Hypothalamus (tissue), 51 donors: ENCODE results near the gene GNLY.
"Not testable (repeated sequence)": the region's sequence is repeated elsewhere in the genome, so short reads cannot be mapped to it uniquely, and the experiment has no call there.

ENCODE experiments used
- DNase-seq, 51 donors: peaks; one replicate each; lab custom pipeline; 2025; lab: John Stamatoyannopoulos, UW

Gene GNLY

DNA sequence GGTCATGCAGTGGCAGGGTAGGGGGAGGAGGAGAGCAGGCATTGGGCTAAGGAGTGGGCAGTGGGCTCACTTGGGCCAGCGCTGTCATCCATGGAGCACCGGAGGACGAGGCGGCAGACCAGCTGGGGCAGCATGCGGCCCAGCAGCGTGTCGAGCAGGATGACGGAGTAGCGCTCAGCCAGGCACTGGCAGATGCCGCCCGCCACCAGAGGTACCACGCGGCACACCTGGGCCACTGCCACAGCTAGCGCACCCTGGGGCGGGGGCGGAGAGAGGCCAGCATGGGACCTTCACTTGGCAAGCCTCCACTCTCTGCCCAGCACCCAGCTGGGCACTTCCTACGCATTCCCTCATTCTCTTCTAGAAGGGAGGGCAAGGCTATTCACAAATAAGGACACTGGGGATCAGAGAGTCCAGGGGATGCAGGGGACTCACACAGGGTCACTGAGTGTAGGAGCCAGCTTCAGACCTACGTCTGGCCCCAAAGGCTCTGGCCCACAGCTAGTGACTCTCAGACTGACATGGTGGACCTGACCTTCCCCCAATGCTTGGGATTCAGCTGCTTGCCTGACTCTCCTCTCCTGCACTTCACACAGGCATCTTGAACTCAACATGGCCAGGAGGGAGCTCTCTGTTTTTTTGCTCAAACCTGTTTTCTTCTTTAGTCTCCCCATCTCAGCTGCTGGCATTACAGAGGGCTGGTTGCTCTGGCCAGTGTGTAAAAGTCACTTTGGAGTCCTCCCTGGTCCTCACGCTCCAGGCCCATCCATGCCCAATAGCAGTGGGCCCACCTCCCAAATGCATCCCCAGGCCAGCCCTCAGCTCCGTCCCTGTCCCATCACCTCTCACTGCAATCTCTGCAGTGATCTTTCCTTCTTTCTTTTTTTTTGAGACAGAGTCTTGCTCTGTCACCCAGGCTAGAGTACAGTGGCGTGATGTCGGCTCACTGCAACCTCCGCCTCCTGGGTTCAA lies 30.3 kb upstream of the GNLY start:
- DNase-seq: no peak

DNA sequence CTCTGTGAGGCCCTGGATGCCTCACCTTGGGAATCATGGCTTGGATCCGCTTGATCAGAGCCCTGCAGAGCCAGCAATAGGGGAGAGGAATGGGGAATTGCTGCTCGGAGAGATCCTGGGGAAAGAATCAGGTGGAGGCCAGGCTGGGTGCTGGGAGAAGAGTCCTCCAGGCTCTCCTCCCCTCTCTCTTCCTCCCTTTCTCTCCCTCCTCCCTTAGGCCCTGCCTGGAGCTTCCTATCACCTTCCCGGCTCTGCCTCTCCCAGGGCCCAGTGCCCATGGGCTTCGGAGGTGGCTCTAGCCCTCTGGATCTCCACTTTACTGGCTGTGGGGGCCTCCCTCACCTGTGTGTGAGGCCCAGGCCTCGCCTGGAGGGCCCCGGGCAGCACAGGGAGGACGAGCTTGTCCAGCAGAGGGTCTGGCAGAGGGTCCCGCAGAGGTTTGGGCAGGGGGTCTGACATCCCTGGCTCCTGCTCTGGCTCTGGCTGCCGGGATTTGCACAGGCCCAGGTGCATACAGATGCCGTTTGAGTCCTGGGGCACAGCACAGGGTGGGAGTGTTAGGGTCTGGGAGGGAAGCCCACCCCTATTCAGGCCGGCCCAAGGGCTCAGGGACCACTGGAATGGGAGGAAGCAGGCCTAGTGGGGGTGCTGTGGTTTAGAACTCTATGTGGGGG lies 28.8 kb upstream of the GNLY start:
- DNase-seq: no peak

DNA sequence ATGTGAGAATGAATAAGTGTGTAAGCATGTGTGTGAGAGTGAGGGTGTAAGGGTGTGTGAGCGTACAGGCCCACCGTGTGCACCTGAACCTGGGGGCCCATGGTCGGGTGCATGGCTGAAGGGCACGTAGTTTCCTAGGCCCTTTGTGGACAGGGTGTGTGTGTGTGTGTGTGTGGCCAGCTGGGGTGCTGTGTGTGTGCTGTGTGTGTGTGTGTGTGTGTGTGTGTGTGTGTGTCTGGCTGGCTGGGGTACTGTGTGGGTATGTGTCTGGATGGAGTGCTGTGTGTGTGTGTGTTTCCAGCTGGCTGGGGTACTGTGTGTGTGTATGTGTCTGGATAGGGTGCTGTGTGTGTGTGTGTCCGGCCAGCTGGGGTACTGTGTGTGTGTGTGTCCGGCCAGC lies 28.1 kb upstream of the GNLY start:
- DNase-seq: no peak

DNA sequence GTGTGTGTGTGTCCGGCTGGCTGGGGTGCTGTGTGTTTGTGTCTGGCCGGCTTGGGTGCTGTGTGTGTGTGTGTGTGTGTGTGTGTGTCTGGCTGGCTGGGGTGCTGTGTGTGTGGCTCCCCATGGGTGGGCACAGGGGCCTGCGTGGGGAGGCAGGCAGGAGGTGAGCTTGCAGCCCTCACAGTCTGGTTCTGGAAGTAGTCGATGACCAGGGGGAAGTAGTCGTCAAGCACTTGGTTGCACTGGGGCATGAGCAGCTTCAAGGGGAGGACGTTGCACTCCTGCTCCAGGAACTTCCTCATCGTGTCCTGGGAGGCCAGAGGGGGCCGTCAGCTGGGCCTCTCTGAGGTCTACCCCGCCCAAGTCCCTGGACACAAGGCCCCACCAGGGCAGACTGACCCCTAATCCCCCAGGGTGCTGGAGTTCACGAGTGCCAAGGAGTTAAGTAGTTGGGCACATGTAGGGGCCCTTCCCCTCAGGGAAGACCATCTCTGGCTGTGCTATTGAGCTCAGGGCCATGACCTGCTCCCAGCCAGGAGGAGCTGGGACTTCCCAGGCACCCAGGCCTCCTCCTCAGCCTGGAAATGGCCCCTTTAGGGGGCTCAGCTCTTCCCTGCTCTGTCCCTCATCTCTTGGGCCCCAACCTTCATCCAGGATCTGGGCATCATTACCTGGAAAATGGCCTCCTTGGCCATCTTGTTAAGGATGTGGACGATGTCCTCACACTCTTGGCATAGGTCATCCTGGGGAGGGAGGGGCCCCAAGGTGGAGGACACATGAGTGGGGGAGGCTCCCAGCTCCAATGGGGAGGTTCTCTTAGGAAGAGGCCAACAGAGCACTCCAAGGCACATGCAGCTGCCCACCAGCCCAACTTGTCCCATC lies 27.5 kb upstream of the GNLY start:
- peak in 9 of 51 donors; percentile 14 to 42 (median 21) for DNase-seq

DNA sequence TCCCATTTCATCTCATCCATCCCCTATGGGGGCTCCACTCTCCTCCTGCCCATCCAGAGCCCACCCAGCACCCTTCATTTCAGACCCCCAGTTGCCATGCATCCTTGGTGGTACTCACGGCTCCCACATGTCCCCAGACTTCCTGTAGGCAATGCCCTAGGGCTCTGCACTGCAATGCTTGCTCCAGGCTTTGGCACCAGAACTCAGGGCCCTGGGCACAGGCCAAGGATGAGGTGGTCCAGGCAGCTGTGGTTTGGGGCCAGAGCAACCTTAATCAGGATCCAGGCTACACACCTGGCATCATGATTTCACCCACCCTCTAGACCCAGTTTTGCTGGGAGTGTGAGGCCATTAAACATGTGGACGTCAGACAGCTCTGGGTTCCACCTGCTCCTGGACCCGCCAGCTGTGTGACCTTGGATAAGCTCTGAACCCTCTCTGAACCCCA lies 26.6 kb upstream of the GNLY start:
- DNase-seq: no peak

DNA sequence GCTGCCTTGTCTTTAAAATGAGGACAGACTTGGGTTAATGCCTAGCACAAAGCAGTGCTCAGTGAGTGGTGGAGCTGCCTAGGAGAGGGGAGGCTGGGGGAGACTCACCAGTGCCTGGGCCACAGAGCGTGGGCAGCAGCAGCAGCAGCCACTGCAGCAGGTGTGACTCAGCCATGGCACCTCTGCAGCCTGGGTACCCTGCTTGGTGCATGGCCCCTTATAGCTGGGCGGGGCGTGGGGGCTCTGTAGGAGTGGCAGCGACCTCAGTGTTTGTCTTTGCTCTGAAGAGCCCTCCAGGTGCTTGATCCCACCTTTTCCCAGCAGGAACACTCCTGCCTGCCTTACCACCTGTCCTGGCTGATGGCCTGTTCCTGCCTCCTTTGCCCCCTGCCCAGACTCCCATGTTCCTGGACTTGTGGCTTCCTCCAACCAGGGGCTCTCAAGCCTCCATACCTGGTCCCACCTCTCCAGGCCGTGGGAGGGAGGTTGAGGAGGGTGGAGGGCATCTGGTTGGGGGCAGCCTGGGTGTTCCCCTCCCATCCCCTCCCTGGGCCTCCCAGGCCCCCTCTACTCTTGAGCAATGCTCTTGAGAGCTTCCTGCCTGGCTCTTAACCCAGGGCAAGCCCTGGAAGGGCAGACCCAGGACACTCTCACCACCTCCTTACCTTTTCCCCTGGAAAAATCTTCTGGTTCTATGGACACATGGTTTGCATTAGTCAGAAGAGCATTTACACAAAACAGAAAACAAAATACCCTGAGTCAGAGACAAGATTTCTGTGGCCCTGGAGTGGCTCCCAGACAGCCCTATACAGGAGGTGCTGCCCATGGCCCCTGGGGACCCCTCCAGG lies 25.9 kb upstream of the GNLY start, which contains the start of gene SFTPB:
Gene SFTPB (minus strand): TSS at position 191 of the 848 bp plus-strand sequence. CDS start 16 bp downstream, at position 175.
- no peak for DNase-seq

DNA sequence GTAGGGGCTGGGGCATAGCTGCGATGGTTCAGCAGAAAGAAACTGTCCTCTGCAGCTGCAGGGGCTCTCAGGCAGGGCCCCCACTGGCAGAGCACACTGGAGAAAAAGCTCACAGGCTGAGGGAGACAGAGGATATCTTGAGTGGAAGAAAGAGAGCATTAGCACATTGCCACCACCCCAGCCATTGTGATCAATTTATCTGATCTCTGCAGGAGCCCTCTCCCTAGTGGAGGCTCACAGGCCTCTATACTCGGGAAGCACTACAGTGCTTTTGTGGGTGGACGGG lies 25.4 kb upstream of the GNLY start:
- no peak for DNase-seq

DNA sequence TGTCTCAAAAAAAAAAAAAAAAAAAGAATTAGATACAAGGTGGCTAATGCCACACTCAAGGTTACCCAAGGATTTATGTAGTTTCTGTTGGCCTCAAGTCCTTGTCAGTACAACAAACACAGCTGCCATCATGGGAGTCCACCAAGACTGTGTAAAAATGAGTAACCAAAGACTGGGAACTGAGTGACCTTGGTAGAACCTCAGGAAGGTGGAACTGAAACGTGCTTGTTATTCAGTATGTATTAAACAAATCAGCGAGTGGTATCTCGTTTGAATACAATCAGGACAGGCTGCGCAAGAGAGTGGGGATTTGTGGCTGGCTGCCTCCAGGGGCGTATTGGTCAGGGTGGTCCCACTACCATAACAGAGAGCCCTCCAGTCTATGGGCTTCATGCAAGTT lies 24.6 kb upstream of the GNLY start:
- DNase-seq: no peak

DNA sequence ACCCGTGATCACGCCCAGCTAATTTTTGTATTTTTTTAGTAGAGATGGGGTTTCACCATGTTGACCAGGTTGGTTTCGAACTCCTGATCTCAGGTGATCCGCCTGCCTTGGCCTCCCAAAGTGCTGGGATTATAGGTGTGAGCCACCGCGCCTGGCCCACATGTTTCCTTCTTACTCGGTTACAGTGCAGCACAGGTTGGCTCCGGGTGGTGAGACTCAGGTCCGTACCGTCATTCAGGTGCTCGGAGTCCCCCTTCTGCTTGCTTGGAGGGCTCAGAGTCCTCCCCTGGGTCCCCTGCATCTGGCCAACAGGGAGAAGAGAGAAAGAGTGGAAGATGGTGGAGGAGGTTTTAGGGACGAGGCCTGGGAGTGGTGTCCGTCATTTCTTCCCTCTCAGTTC lies 23.7 kb upstream of the GNLY start:
- not testable (repeated sequence) for DNase-seq

DNA sequence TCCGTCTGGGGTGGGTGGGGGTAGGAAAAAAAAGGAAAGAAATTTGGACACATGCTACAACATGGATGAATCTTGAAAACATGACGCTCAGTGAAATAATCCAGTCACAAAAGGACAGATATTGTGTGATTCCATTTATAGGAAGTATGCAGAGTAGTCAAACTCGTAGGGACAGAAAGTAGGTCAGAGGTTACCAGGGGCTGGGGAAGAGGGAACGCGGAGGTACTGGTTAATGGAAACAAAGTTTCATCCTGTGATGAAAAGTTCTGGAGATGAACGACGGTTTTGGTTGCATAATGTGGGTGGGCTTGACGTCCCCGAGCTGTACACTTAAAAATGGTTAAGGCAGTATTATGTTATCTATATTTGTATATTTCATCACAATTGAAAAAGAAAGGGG lies 21.7 kb upstream of the GNLY start:
- no peak for DNase-seq

DNA sequence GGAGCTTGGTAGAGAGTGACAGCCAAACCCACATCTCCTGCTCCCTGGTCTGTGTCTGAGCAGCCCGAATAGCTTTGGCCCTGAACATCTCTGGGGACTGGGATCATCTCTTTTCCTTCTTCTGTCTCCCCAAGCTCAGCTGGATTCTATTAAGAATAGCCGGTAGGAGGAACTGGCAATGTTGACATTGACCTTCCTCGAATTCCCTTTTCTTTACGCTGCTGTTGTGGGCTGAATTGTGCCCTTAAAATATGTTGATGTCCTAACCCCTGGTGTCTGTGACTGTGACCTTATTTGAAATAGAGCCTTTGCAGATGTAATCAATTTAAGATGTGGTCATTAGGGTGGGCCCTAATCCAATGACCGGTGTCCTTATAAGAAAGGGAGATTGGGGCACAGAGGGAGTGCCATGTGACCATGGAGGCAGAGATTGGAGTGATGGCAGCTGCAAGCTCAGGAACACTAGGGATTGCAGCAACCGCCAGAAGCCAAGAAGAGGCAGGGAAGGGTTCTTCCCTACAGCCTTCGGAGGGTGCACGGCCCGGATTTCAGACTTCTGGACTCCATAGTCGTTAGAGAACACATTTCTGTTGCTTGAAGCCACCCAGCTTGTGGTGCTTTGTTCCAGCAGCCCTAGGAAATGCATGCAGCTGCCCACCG lies 20.3 kb upstream of the GNLY start:
- DNase-seq: no peak

DNA sequence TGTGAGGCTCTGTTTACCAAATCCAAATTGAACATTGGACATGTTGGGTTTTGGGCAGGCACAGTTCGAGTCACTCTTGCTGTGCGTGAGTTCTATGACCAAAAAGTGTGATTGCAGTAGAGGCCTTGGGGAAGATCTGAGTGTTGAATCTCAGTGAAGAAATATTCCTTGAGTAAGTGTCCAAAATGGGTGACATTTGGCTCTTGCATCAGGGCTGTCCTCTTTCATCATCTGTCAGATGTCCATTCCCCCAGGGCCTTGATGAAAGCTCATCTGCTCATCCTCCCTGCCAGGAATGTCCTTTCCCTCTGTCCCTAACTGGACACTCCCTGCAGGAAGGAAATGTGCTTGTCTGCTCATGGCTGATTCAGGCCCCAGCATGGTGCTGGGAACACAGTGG lies 19.7 kb upstream of the GNLY start:
- no peak for DNase-seq

DNA sequence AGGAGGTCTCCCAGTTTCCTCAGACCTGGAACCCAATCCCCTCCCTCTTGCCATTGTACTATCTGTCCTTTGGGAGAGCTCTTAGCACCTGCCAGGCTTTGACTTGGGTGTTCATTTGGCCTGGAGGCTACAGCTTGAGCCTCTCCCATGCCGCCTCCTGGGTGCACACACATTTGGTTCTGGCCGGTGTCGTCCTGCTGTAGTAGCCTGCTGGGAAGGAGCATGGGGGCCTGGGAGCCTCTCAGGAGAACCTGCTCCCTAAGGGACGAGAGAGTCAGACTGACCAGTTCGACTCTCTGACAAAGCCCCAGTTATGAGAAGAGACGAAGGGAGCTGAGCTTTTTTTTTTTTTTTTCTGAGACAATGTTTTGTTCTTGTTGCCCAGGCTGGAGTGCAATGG lies 18.7 kb upstream of the GNLY start:
- no peak for DNase-seq

DNA sequence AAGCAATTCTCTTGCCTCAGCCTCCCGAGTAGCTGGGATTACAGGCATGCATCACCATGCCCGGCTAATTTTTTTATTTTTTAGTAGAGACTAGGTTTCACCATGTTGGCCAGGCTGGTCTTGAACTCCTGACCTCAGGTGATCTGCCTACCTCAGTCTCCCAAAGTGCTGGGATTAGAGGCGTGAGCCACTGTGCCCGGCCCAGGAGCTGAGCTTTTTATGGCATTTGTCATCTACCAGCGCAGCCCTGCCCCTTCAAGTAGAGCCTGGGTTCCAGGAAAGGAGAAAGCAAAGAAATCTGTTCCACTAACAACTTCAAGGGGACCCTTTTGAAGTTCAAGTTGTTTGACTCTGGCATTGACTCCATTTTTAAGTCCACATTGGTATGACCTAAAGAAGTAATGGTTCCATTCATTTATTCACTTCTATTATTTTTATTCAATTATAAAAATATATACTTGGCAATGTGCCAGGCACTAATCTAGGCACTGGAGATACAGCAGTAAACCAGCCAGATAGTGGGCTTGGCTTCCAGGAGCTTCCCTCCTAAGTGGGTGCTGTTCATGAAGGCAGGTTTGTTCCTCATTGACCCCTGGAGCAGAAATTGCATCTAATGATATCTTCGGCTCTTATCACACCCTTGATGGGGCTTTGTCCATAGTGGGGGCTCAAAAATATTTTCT lies 18.2 kb upstream of the GNLY start:
- no peak for DNase-seq

DNA sequence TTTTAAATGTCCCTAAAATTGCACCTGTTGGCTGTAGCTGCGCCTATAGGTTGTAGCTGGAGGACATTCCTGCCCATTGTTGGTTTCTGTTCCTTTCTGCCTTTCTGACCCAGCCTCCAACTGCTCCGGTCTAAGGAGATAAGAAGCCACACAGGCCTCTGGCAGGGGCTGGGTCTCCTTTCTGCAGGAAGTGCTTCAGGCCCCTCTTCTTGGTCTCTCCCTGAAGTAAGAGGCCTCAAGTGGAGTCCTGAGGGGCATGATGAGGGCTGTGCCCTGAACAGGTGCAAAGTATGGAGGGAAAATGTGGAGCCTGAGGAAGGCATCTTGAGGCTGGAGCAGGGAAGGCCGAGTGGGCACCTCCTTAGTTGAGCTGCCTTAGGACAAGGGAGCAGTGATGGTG lies 15.8 kb upstream of the GNLY start:
- DNase-seq: no peak

DNA sequence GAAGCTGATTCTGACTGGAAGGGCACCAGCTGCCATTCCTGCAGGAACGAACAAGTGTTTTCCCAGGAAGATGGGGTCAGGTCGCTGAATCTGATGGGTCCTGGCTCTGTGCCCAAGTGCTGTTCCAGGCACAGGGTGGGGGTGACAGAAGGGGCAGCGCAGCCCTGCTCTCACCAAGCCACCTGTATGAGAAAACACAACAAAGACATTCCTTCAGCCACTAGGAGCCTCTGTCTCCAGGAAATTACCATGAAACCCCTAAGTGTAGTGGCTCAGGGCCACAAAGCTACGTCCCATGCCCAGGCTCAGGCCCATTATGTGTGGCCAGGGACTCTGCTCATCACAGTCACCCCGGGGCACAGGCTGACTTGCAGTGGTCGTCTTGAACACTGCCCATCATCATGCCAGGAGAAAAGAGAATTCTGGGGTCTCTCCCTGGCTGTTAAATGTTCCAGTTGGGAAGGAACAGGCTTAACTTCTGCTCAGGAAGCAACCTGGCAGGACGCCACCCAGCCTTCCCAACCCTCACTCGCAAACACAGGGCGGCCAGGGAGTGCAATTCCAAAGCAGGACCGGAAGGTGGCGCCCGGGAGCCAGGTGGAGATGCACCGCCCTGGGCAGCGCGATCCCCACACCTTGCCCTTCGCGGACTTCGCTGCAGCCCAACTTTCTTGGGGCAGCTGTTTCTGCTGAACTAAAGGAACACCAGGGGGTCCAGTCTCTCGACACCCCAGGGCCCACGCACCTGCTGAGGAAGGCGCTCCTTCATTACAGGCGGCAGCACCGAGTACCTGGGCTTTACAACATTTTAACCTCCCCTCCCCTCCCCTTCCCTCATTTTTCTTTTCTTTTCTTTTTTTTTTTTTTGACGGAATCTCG lies 15.1 kb upstream of the GNLY start:
- DNase-seq: peak in 49 of 51 donors; percentile 13 to 82 (median 52)

DNA sequence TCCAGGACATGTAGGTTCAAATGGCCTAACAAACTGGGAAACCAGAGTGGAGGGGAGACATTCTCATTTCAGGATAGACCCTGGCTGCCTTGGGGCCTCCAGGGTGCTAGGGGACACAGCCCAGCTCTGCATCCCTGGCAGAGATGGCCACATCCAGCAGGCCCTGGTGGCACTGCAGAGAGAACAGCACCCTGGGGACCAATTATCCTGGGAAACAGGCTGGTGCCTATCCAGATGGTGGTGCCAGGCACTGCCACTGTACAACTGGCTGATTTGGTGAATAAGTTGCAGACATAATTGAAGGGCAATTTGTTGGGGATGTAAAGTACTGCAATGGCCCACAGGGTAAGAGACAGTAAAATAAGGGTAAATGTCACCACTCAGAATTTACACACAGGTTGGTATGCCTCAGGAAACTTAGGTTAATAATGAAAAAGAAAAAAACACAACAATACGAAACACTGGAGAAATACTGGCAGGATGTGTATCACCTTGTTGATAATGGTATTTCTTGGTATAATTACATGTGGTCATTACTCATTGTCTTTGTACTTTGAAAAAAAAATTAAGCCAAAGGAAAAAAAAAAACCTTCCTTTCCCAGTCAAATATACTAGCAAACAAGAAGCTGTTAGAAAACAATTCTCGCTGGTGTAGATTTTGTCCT lies 13.3 kb upstream of the GNLY start:
- DNase-seq: peak in 6 of 51 donors; percentile 14 to 31 (median 21)
